Mucosa of descending colon (tissue), 3 donors: ENCODE results near the gene ABCB11. TPM values are rescaled to one million over a fixed set of nuclear protein-coding genes. Genes with fewer than 3 reads are reported as not detected.
"Not testable (repeated sequence)": the region's sequence is repeated elsewhere in the genome, so short reads cannot be mapped to it uniquely, and the experiment has no call there.

Experiments
- ATAC-seq: fragments of 200-7000 bp; cut with Tn5 transposase; one replicate; pipeline ENCODE4 v1.9.1; 2020; ENCODE audit warnings: mild to moderate bottlenecking, moderate library complexity
- DNase-seq, 3 donors: peaks; one replicate each; pipeline ENCODE4 v3.0.0-alpha.2; 2020
- H3K36me3 ChIP-seq: fragments of 200-600 bp; one replicate; pipeline ENCODE4 v1.8.0; 2021; ENCODE audit warnings: low read depth, mild to moderate bottlenecking
- H3K4me1 ChIP-seq: fragments of 200-600 bp; one replicate; pipeline ENCODE4 v1.8.0; 2021; ENCODE audit warnings: low read depth, mild to moderate bottlenecking
- H3K4me3 ChIP-seq: fragments of 200-600 bp; one replicate; pipeline ENCODE4 v1.8.0; 2021; ENCODE audit warnings: mild to moderate bottlenecking
- H3K9me3 ChIP-seq: fragments of 200-600 bp; one replicate; pipeline ENCODE4 v1.8.0; 2021; ENCODE audit warnings: mild to moderate bottlenecking
- CTCF ChIP-seq: fragments of 200-600 bp; IDR thresholded peaks from one replicate; pipeline ENCODE4 v1.8.0; 2022; ENCODE audit warnings: antibody characterized with exemption, mild to moderate bottlenecking
- intact Hi-C, 2 donors: fragments of 100-400 bp; cut with DNase I in 1 of 2; cut with micrococcal nuclease in 1 of 2; formaldehyde crosslinking; loops; one replicate each; pipeline versions ENCODE4 v1.11.0 to v1.11.1; 2022; cut with DNase I, micrococcal nuclease
- total RNA-seq, 3 donors: library from RNA; stranded (reverse); fragmentation: NEBNext Ultra II Directional in 2 of 3; extraction: Animal tissue kit (Norgen Biotek cat#: 25700) in 2 of 3; gene quantifications; one replicate each; pipeline versions ENCODE4 v1.2.1 to v1.2.4, GENCODE V29; 2021 to 2023
- donor health status: DM: no; HTN: no; CAD: no; lungs with moderate emphysema.
- donor health status: DM: no; HTN: no; CAD: no.
- donor health status: DM: no; HTN: yes; CAD: no.

The ABCB11 gene
- total RNA-seq, 3 donors from 2014 or later: 1.2 to 21.7 (median 4.6) TPM

- TF ChIP-seq CTCF: no peak
- H3K4me3 ChIP-seq: no peak overlapping the region
- no peak for DNase-seq
- intact Hi-C loops: no loop called here
- no peak for ATAC-seq
- H3K9me3 ChIP-seq: no peaks in the 10 kb centered on the region
- no peaks in the 10 kb centered on the region for H3K36me3 ChIP-seq
- peaks cover 9% of the 10 kb centered on the region for H3K4me1 ChIP-seq
These were observed 34.9 kb upstream of the ABCB11 start for GRCh38 chr2:169065864-169066517.

- no peak for DNase-seq
- no peak for ATAC-seq
- Histone ChIP-seq H3K9me3 (no peaks in the 10 kb centered on the region), H3K4me3 (no peak overlapping the region), H3K4me1 (peaks cover 9% of the 10 kb centered on the region), H3K36me3 (no peaks in the 10 kb centered on the region)
- TF ChIP-seq CTCF: no peak
- intact Hi-C loops: no loop called here
These were observed 34.3 kb upstream of the ABCB11 start for GRCh38 chr2:169065422-169065821.

GRCh38 chr2:169064199-169064598, 33.1 kb upstream of the ABCB11 start:
- DNase-seq, ATAC-seq, H3K4me1 ChIP-seq, H3K36me3 ChIP-seq, H3K9me3 ChIP-seq, H3K4me3 ChIP-seq, intact Hi-C loops: not testable (repeated sequence)

GRCh38 chr2:169054575-169054974, 23.5 kb upstream of the ABCB11 start:
- H3K9me3 ChIP-seq: peaks cover 16% of the 10 kb centered on the region
- intact Hi-C loops, H3K4me3 ChIP-seq, H3K4me1 ChIP-seq, H3K36me3 ChIP-seq, DNase-seq, ATAC-seq: not testable (repeated sequence)

GRCh38 chr2:169050476-169051240, 19.5 kb upstream of the ABCB11 start:
- no peaks in the 10 kb centered on the region for H3K4me1 ChIP-seq
- DNase-seq (no peak), ATAC-seq (no peak)
- peaks cover 16% of the 10 kb centered on the region for H3K9me3 ChIP-seq
- H3K4me3 ChIP-seq: no peak overlapping the region
- TF ChIP-seq CTCF: no peak
- no peaks in the 10 kb centered on the region for H3K36me3 ChIP-seq
- intact Hi-C loops: no loop called here

- intact Hi-C loops: no loop called here
- no peaks in the 10 kb centered on the region for H3K36me3 ChIP-seq
- DNase-seq (no peak), ATAC-seq (no peak)
- H3K9me3 ChIP-seq: peaks cover 6% of the 10 kb centered on the region
- no peak for TF ChIP-seq CTCF
- H3K4me3 ChIP-seq: no peak overlapping the region
- no peaks in the 10 kb centered on the region for H3K4me1 ChIP-seq
These were observed 18.0 kb upstream of the ABCB11 start for GRCh38 chr2:169049142-169049541.
